Osteocyte (in vitro differentiated cells): ENCODE data around the gene RNF135. TPM values are rescaled to one million over a fixed set of nuclear protein-coding genes. Genes with fewer than 3 reads are reported as not detected.
"Not testable (repeated sequence)": the region's sequence is repeated elsewhere in the genome, so short reads cannot be mapped to it uniquely, and the experiment has no call there.

Experiments used
- DNase-seq: peaks from one replicate; pipeline ENCODE4 v3.0.0; 2021; ENCODE audit warnings: mixed read lengths; ENCODE audit not compliant: unreplicated experiment; ENCODE audit errors: extremely low spot score
- H3K27ac Mint-ChIP-seq: one replicate; pipeline ENCODE4 v1.8.0; 2021; ENCODE audit warnings: mild to moderate bottlenecking, mixed read lengths; ENCODE audit not compliant: unreplicated experiment
- H3K27me3 Mint-ChIP-seq: one replicate; pipeline ENCODE4 v1.8.0; 2021; ENCODE audit warnings: mixed read lengths; ENCODE audit not compliant: unreplicated experiment
- H3K36me3 Mint-ChIP-seq: one replicate; pipeline ENCODE4 v1.8.0; 2021; ENCODE audit warnings: mixed read lengths; ENCODE audit not compliant: unreplicated experiment
- H3K4me1 Mint-ChIP-seq: one replicate; pipeline ENCODE4 v1.8.0; 2021; ENCODE audit warnings: mixed read lengths; ENCODE audit not compliant: unreplicated experiment
- H3K4me3 Mint-ChIP-seq: one replicate; pipeline ENCODE4 v1.8.0; 2021; ENCODE audit warnings: mild to moderate bottlenecking, moderate library complexity, mixed read lengths; ENCODE audit not compliant: unreplicated experiment
- H3K9me3 Mint-ChIP-seq: one replicate; pipeline ENCODE4 v1.8.0; 2021; ENCODE audit warnings: mixed read lengths; ENCODE audit not compliant: unreplicated experiment
- CTCF ChIP-seq: fragments of 200-600 bp; sonication (generic); IDR thresholded peaks from 2 replicates; pipeline ENCODE4 v1.5.0; 2021; ENCODE audit warnings: antibody characterized with exemption, mild to moderate bottlenecking, moderate library complexity
- total RNA-seq: library from RNA; stranded (reverse); gene quantifications from 2 replicates; pipeline ENCODE4 v1.2.1, GENCODE V29; 2021

RNF135 gene
- total RNA-seq, 1 donor from 2014 or later = 16.1 TPM

- no peaks in the 10 kb centered on the region for H3K9me3 Mint-ChIP-seq
- H3K27me3 Mint-ChIP-seq = no peaks in the 10 kb centered on the region
- peaks cover 19% of the 10 kb centered on the region for H3K4me1 Mint-ChIP-seq
- no peak overlapping the region for H3K4me3 Mint-ChIP-seq
- TF ChIP-seq CTCF = no peak
- no peak for DNase-seq
- no peaks in the 10 kb centered on the region for H3K36me3 Mint-ChIP-seq
- H3K27ac Mint-ChIP-seq = no peak overlapping the region
Observed at GRCh38 chr17:31015639-31016038, 44.8 kb downstream of the RNF135 start.

- Mint-ChIP-seq H3K36me3 (no peaks in the 10 kb centered on the region), H3K4me1 (no peaks in the 10 kb centered on the region), H3K27me3 (no peaks in the 10 kb centered on the region), H3K27ac (no peak overlapping the region), H3K4me3 (no peak overlapping the region), H3K9me3 (no peaks in the 10 kb centered on the region)
- no peak for TF ChIP-seq CTCF
- no peak for DNase-seq
Observed at GRCh38 chr17:31019004-31019403, 48.2 kb downstream of the RNF135 start.

GRCh38 chr17:31023171-31023570, 52.3 kb downstream of the RNF135 start:
- H3K27me3 Mint-ChIP-seq = not testable (repeated sequence)

GRCh38 chr17:31031841-31032240, 61.0 kb downstream of the RNF135 start:
- no peak overlapping the region for H3K4me3 Mint-ChIP-seq
- H3K36me3 Mint-ChIP-seq = peaks cover 20% of the 10 kb centered on the region
- no peak overlapping the region for H3K27ac Mint-ChIP-seq
- no peak for TF ChIP-seq CTCF
- no peak for DNase-seq
- no peaks in the 10 kb centered on the region for H3K4me1 Mint-ChIP-seq
- H3K27me3 Mint-ChIP-seq = no peaks in the 10 kb centered on the region
- no peaks in the 10 kb centered on the region for H3K9me3 Mint-ChIP-seq

More at GRCh38 chr17:31023171-31023570, 52.3 kb downstream of the RNF135 start:
- not testable (repeated sequence) for DNase-seq, H3K27ac Mint-ChIP-seq, H3K36me3 Mint-ChIP-seq, H3K4me3 Mint-ChIP-seq, H3K4me1 Mint-ChIP-seq, H3K9me3 Mint-ChIP-seq

- H3K9me3 Mint-ChIP-seq, H3K27me3 Mint-ChIP-seq, H3K4me3 Mint-ChIP-seq, DNase-seq, H3K27ac Mint-ChIP-seq, H3K4me1 Mint-ChIP-seq: not testable (repeated sequence)
- H3K36me3 Mint-ChIP-seq = peaks cover 20% of the 10 kb centered on the region
Observed at GRCh38 chr17:31035611-31036010, 64.8 kb downstream of the RNF135 start.

- not testable (repeated sequence) for H3K9me3 Mint-ChIP-seq, H3K4me3 Mint-ChIP-seq, H3K36me3 Mint-ChIP-seq
Observed at GRCh38 chr17:31040837-31041236, 70.0 kb downstream of the RNF135 start.

GRCh38 chr17:31042378-31042777, 71.5 kb downstream of the RNF135 start:
- H3K27ac Mint-ChIP-seq, H3K36me3 Mint-ChIP-seq, DNase-seq, H3K27me3 Mint-ChIP-seq, H3K4me3 Mint-ChIP-seq, H3K4me1 Mint-ChIP-seq, H3K9me3 Mint-ChIP-seq: not testable (repeated sequence)

More at GRCh38 chr17:31040837-31041236, 70.0 kb downstream of the RNF135 start:
- not testable (repeated sequence) for DNase-seq, H3K4me1 Mint-ChIP-seq, H3K27ac Mint-ChIP-seq, H3K27me3 Mint-ChIP-seq

- not testable (repeated sequence) for H3K27ac Mint-ChIP-seq, DNase-seq, H3K36me3 Mint-ChIP-seq, H3K27me3 Mint-ChIP-seq, H3K4me3 Mint-ChIP-seq, H3K9me3 Mint-ChIP-seq, H3K4me1 Mint-ChIP-seq
Observed at GRCh38 chr17:31046856-31047425, 76.1 kb downstream of the RNF135 start.
